OCI-LY1 (cell line): ENCODE results near the gene NUDT2.

Experiments used
- H2AFZ ChIP-seq: fragments of 200-600 bp; sonication (generic), shearing (Covaris generic); 2 replicates; pipeline ENCODE4 v1.6.0; 2014; ENCODE audit warnings: antibody characterized with exemption, mild to moderate bottlenecking, low read length
- H3F3A ChIP-seq: fragments of 200-600 bp; sonication (generic), shearing (Covaris generic); 2 replicates; pipeline ENCODE4 v1.6.0; 2014; ENCODE audit warnings: mild to moderate bottlenecking, antibody characterized with exemption, low read length, moderate library complexity; ENCODE audit not compliant: insufficient read depth
- H3K27ac ChIP-seq: fragments of 200-600 bp; sonication (generic); 2 replicates; pipeline ENCODE4 v1.5.1; 2014; ENCODE audit warnings: low read length, mixed run types, mild to moderate bottlenecking, low read depth; ENCODE audit not compliant: poor library complexity, severe bottlenecking
- H3K27me3 ChIP-seq: fragments of 200-600 bp; sonication (generic); 2 replicates; pipeline ENCODE4 v1.6.0; 2014; ENCODE audit warnings: antibody characterized with exemption, mild to moderate bottlenecking, low read length, moderate library complexity; ENCODE audit not compliant: insufficient read depth
- H3K36me3 ChIP-seq: fragments of 200-600 bp; sonication (generic); 2 replicates; pipeline ENCODE4 v1.6.1; 2014; ENCODE audit warnings: mild to moderate bottlenecking, antibody characterized with exemption, low read length, moderate library complexity, mixed read lengths; ENCODE audit not compliant: insufficient read depth
- H3K4me1 ChIP-seq: fragments of 200-600 bp; sonication (generic); 2 replicates; pipeline ENCODE4 v1.5.1; 2014; ENCODE audit warnings: mild to moderate bottlenecking, low read length, moderate library complexity; ENCODE audit not compliant: insufficient read depth, severe bottlenecking
- H3K4me2 ChIP-seq: fragments of 200-600 bp; sonication (generic), shearing (Covaris generic); 2 replicates; pipeline ENCODE4 v1.6.1; 2014; ENCODE audit warnings: low read length
- H3K4me3 ChIP-seq: fragments of 200-600 bp; sonication (generic); 2 replicates; pipeline ENCODE4 v1.5.1; 2014; ENCODE audit warnings: low read length, low read depth, mild to moderate bottlenecking, mixed read lengths; ENCODE audit not compliant: poor library complexity, severe bottlenecking
- H3K79me2 ChIP-seq: fragments of 200-600 bp; shearing (Covaris generic); 2 replicates; pipeline ENCODE4 v1.6.1; 2016; ENCODE audit warnings: mixed run types, low read length, mixed read lengths; ENCODE audit not compliant: insufficient read depth
- H3K9ac ChIP-seq: fragments of 200-600 bp; sonication (generic), shearing (Covaris generic); 2 replicates; pipeline ENCODE4 v1.6.1; 2014; ENCODE audit warnings: mild to moderate bottlenecking, low read length, mixed read lengths
- H3K9me2 ChIP-seq: fragments of 200-600 bp; sonication (generic), shearing (Covaris generic); 2 replicates; pipeline ENCODE4 v1.6.1; 2014; ENCODE audit warnings: low read depth, mild to moderate bottlenecking, low read length, mixed read lengths
- H3K9me3 ChIP-seq: fragments of 200-600 bp; shearing (Covaris generic); 2 replicates; pipeline ENCODE4 v1.6.1; 2014; ENCODE audit warnings: low read length, mixed read lengths
- H4K20me1 ChIP-seq: fragments of 200-600 bp; sonication (generic), shearing (Covaris generic); 2 replicates; pipeline ENCODE4 v1.6.0; 2016; ENCODE audit warnings: mild to moderate bottlenecking, low read length; ENCODE audit not compliant: insufficient read depth
- CTCF ChIP-seq: fragments of 200-600 bp; sonication (generic), shearing (Covaris generic); IDR thresholded peaks from 2 replicates; pipeline ENCODE4 v1.5.1; 2017; ENCODE audit warnings: mild to moderate bottlenecking, antibody characterized with exemption, low read length, moderate library complexity, mixed read lengths
- EZH2 ChIP-seq: fragments of 200-600 bp; sonication (generic), shearing (Covaris generic); IDR thresholded peaks from 2 replicates; pipeline ENCODE4 v1.8.0; 2017; ENCODE audit warnings: borderline replicate concordance, mixed run types, mild to moderate bottlenecking, antibody characterized with exemption, low read length, moderate library complexity, mixed read lengths

Gene NUDT2

GRCh38 chr9:34371886-34372466 is 42.6 kb downstream of the NUDT2 start:
- no peaks in the 10 kb centered on the region for H3K27me3 ChIP-seq
- H3K4me2 ChIP-seq = no peak overlapping the region
- H3K36me3 ChIP-seq = peaks cover 33% of the 10 kb centered on the region
- no peak overlapping the region for H3K9ac ChIP-seq
- H3K9me2 ChIP-seq = no peaks in the 10 kb centered on the region
- no peaks in the 10 kb centered on the region for H4K20me1 ChIP-seq
- H3F3A ChIP-seq = no peaks in the 10 kb centered on the region; the same call in 1 of the 2 replicates
- H3K4me3 ChIP-seq = no peak overlapping the region
- no peak overlapping the region for H3K27ac ChIP-seq
- H3K4me1 ChIP-seq = peaks cover 16% of the 10 kb centered on the region
- H3K9me3 ChIP-seq = no peaks in the 10 kb centered on the region
- TF ChIP-seq EZH2 = no peak
- H3K79me2 ChIP-seq = no peaks in the 10 kb centered on the region
- no peak overlapping the region for H2AFZ ChIP-seq

- Histone ChIP-seq H3F3A (no peaks in the 10 kb centered on the region; the same call in 1 of the 2 replicates), H3K4me3 (no peak overlapping the region)
- TF ChIP-seq EZH2 = no peak
- no peak for TF ChIP-seq CTCF
These were observed 43.2 kb downstream of the NUDT2 start for GRCh38 chr9:34372467-34373011.

GRCh38 chr9:34373749-34374148 is 44.4 kb downstream of the NUDT2 start:
- Histone ChIP-seq H3K27me3 (no peaks in the 10 kb centered on the region), H2AFZ (no peak overlapping the region), H3K36me3 (peaks cover 29% of the 10 kb centered on the region), H3K27ac (no peak overlapping the region), H4K20me1 (no peaks in the 10 kb centered on the region), H3K9ac (no peak overlapping the region), H3K4me3 (no peak overlapping the region), H3K4me1 (peaks cover 20% of the 10 kb centered on the region), H3K4me2 (no peak overlapping the region), H3F3A (no peaks in the 10 kb centered on the region; the same call in 1 of the 2 replicates), H3K9me2 (no peaks in the 10 kb centered on the region), H3K79me2 (no peaks in the 10 kb centered on the region), H3K9me3 (no peaks in the 10 kb centered on the region)
- TF ChIP-seq EZH2 (no peak), CTCF (no peak)

More at GRCh38 chr9:34372467-34373011, 43.2 kb downstream of the NUDT2 start:
- Histone ChIP-seq H2AFZ (no peak overlapping the region), H3K9me2 (no peaks in the 10 kb centered on the region), H3K4me1 (peaks cover 20% of the 10 kb centered on the region), H3K79me2 (no peaks in the 10 kb centered on the region), H3K9ac (no peak overlapping the region), H4K20me1 (no peaks in the 10 kb centered on the region), H3K36me3 (peaks cover 33% of the 10 kb centered on the region), H3K9me3 (no peaks in the 10 kb centered on the region), H3K27me3 (no peaks in the 10 kb centered on the region), H3K4me2 (no peak overlapping the region), H3K27ac (no peak overlapping the region)

- H3K27me3 ChIP-seq = no peaks in the 10 kb centered on the region
- H3K27ac ChIP-seq = no peak overlapping the region
- H3K9me3 ChIP-seq = no peaks in the 10 kb centered on the region
- H3K79me2 ChIP-seq = no peaks in the 10 kb centered on the region
- TF ChIP-seq CTCF = no peak
- TF ChIP-seq EZH2 = no peak
- H3K4me1 ChIP-seq = peaks cover 20% of the 10 kb centered on the region
- H3K4me3 ChIP-seq = no peak overlapping the region
- H3K9ac ChIP-seq = no peak overlapping the region
- H3K36me3 ChIP-seq = peaks cover 28% of the 10 kb centered on the region
- H3K4me2 ChIP-seq = no peak overlapping the region
- no peaks in the 10 kb centered on the region for H3K9me2 ChIP-seq
- H3F3A ChIP-seq = no peaks in the 10 kb centered on the region; the same call in 1 of the 2 replicates
- no peak overlapping the region for H2AFZ ChIP-seq
- no peaks in the 10 kb centered on the region for H4K20me1 ChIP-seq
These were observed 45.0 kb downstream of the NUDT2 start for GRCh38 chr9:34374339-34374738.
